ENCODE measurements around the gene KLHL18. TPM values are rescaled to one million over a fixed set of nuclear protein-coding genes. Genes with fewer than 3 reads are reported as not detected.

Gene KLHL18
- total RNA-seq, 3 donors from 2014 or later (not counting 1 experiment from before 2014, with no cell fraction given) = 37.3 to 47.9 (median 45.2) TPM

- intact Hi-C loops (cut with micrococcal nuclease) = loop anchor here (2.0 kb wide), 2 partner anchors 97 to 217 kb away; partner anchors contain the start of genes KIF9 and KLHL18
- Mint-ChIP-seq H3K27ac (peak overlapping the region; percentile 99 to 100), H3K4me3 (peak overlapping the region; percentile 99), H3K4me1 (peaks cover 39 to 51% of the 10 kb centered on the region in 2 donors), H3K9me3 (no peaks in the 10 kb centered on the region), H3K36me3 (no peaks in the 10 kb centered on the region), H3K27me3 (ENCODE audit: low read depth in 2 of 2) (peaks cover 0 to under 1% of the 10 kb centered on the region in 2 donors)
- no peak for TF ChIP-seq CTCF (IDR thresholded peaks at IDR 0.05)
- peak overlapping the region; percentile 89 for H3K27ac ChIP-seq (ENCODE audit: low read length)
- ATAC-seq (no peak), DNase-seq (no peak)
- H3K4me3 ChIP-seq (ENCODE audit: low read length) = peak overlapping the region; percentile 85
- no peaks in the 10 kb centered on the region for H3K36me3 ChIP-seq (ENCODE audit: control insufficient read depth, insufficient read depth, low read length)
- H3K27me3 ChIP-seq (ENCODE audit: control insufficient read depth, insufficient read depth, low read length) = no peaks in the 10 kb centered on the region
- H3K9me3 ChIP-seq (ENCODE audit: control insufficient read depth, insufficient read depth, low read length) = no peaks in the 10 kb centered on the region
- H3K4me1 ChIP-seq (ENCODE audit: control insufficient read depth, insufficient read depth, low read length) = peaks cover 24% of the 10 kb centered on the region
- 18% methylated on average over 23 of the region's 23 CpGs for WGBS (ENCODE audit: insufficient coverage)
Observed at GRCh38 chr3:47380026-47380600, 97.4 kb downstream of the KLHL18 start.

GRCh38 chr3:47380601-47381316 is 98.0 kb downstream of the KLHL18 start, which contains the start of gene PTPN23:
PTPN23 (plus strand) TSS chr3:47381021; CDS start chr3:47381097, 76 bp downstream.
- ATAC-seq (peak; percentile 74 to 87 (median 80)), DNase-seq (peak; percentile 99)
- Histone ChIP-seq H3K4me3 (ENCODE audit: low read length) (peak within 1 kb of the TSS; percentile 85), H3K27ac (ENCODE audit: low read length) (peak within 1 kb of the TSS; percentile 89), H3K36me3 (ENCODE audit: control insufficient read depth, insufficient read depth, low read length) (no peaks in the 10 kb centered on the region), H3K27me3 (ENCODE audit: control insufficient read depth, insufficient read depth, low read length) (no peaks in the 10 kb centered on the region), H3K4me1 (ENCODE audit: control insufficient read depth, insufficient read depth, low read length) (peaks cover 24% of the 10 kb centered on the region), H3K9me3 (ENCODE audit: control insufficient read depth, insufficient read depth, low read length) (no peaks in the 10 kb centered on the region)
- H3K27ac Mint-ChIP-seq = peak within 1 kb of the TSS; percentile 99 to 100
- H3K4me3 Mint-ChIP-seq = peak within 1 kb of the TSS; percentile 99
- H3K4me1 Mint-ChIP-seq = peaks cover 40 to 49% of the 10 kb centered on the region in 2 donors
- H3K9me3 Mint-ChIP-seq = no peaks in the 10 kb centered on the region
- no peaks in the 10 kb centered on the region for H3K27me3 Mint-ChIP-seq (ENCODE audit: low read depth in 2 of 2)
- no peaks in the 10 kb centered on the region for H3K36me3 Mint-ChIP-seq
- intact Hi-C loops (cut with micrococcal nuclease) = loop anchor here (1.0 to 2.0 kb wide), 3 partner anchors 95 to 218 kb away; partner anchors contain the start of genes KIF9, KLHL18 and SCAP
- TF ChIP-seq CTCF (IDR thresholded peaks at IDR 0.05) = no peak
- under 1% methylated on average over 61 of the region's 61 CpGs for WGBS (ENCODE audit: insufficient coverage)

GRCh38 chr3:47381317-47382157 is 98.8 kb downstream of the KLHL18 start:
- Histone ChIP-seq H3K9me3 (ENCODE audit: control insufficient read depth, insufficient read depth, low read length) (no peaks in the 10 kb centered on the region), H3K4me3 (ENCODE audit: low read length) (peak overlapping the region; percentile 85), H3K36me3 (ENCODE audit: control insufficient read depth, insufficient read depth, low read length) (no peaks in the 10 kb centered on the region), H3K27ac (ENCODE audit: low read length) (peak overlapping the region; percentile 89), H3K27me3 (ENCODE audit: control insufficient read depth, insufficient read depth, low read length) (no peaks in the 10 kb centered on the region), H3K4me1 (ENCODE audit: control insufficient read depth, insufficient read depth, low read length) (peaks cover 24% of the 10 kb centered on the region)
- DNase-seq = peak; percentile 61 to 78
- Mint-ChIP-seq H3K36me3 (no peaks in the 10 kb centered on the region), H3K4me1 (peaks cover 47 to 54% of the 10 kb centered on the region in 2 donors), H3K27ac (peak overlapping the region; percentile 99 to 100), H3K4me3 (peak overlapping the region; percentile 99), H3K27me3 (ENCODE audit: low read depth in 2 of 2) (no peaks in the 10 kb centered on the region), H3K9me3 (no peaks in the 10 kb centered on the region)
- intact Hi-C loops (cut with micrococcal nuclease) = loop anchor here (1.0 to 2.0 kb wide), 3 partner anchors 94 to 219 kb away; partner anchors contain the start of genes KIF9, KLHL18 and SCAP
- WGBS (ENCODE audit: insufficient coverage) = 10% methylated on average over 43 of the region's 44 CpGs
- ATAC-seq = peak; percentile 59 to 75 (median 63)
- no peak for TF ChIP-seq CTCF (IDR thresholded peaks at IDR 0.05)
